RWPE2 (cell line): Measurements from ENCODE around the gene IRAK3.

Source experiments
- ATAC-seq: fragments of 200-7000 bp; cut with Tn5 transposase; 3 replicates; pipeline ENCODE4 v1.9.1; 2021; ENCODE audit warnings: low read depth
- DNase-seq: peaks from one replicate; pipeline ENCODE4 v3.0.0-alpha.2; 2020; ENCODE audit warnings: low spot score
- H3K27ac ChIP-seq: fragments of 450-650 bp; 2 replicates; pipeline ENCODE4 v1.5.1; 2017; ENCODE audit warnings: mild to moderate bottlenecking; ENCODE audit not compliant: poor library complexity, severe bottlenecking
- H3K27me3 ChIP-seq: fragments of 250-450 bp; sonication (Bioruptor Pico); 2 replicates; pipeline ENCODE4 v1.5.1; 2021; ENCODE audit warnings: mild to moderate bottlenecking, moderate library complexity; ENCODE audit not compliant: insufficient read depth, poor library complexity, severe bottlenecking
- H3K36me3 ChIP-seq: fragments of 250-450 bp; sonication (Bioruptor Pico); 2 replicates; pipeline ENCODE4 v1.5.1; 2020; ENCODE audit warnings: low read depth, mild to moderate bottlenecking, moderate library complexity
- H3K4me1 ChIP-seq: fragments of 250-450 bp; sonication (Bioruptor Pico); 2 replicates; pipeline ENCODE4 v1.5.1; 2021; ENCODE audit warnings: mild to moderate bottlenecking, moderate library complexity; ENCODE audit not compliant: insufficient read depth, poor library complexity, severe bottlenecking
- H3K4me3 ChIP-seq: fragments of 250-450 bp; sonication (Bioruptor Pico); 2 replicates; pipeline ENCODE4 v1.5.1; 2021; ENCODE audit warnings: mild to moderate bottlenecking, moderate library complexity; ENCODE audit not compliant: severe bottlenecking
- H3K9me3 ChIP-seq: fragments of 250-450 bp; sonication (Bioruptor Pico); 2 replicates; pipeline ENCODE4 v1.5.1; 2021; ENCODE audit warnings: mild to moderate bottlenecking, moderate library complexity; ENCODE audit not compliant: severe bottlenecking
- TF ChIP-seq, protein P1 (sequence below): fragments of 450-650 bp; IDR thresholded peaks from one replicate; pipeline ENCODE4 v1.5.1; 2017; ENCODE audit warnings: mild to moderate bottlenecking, moderate library complexity; ENCODE audit not compliant: poor library complexity, severe bottlenecking

The IRAK3 gene

DNA sequence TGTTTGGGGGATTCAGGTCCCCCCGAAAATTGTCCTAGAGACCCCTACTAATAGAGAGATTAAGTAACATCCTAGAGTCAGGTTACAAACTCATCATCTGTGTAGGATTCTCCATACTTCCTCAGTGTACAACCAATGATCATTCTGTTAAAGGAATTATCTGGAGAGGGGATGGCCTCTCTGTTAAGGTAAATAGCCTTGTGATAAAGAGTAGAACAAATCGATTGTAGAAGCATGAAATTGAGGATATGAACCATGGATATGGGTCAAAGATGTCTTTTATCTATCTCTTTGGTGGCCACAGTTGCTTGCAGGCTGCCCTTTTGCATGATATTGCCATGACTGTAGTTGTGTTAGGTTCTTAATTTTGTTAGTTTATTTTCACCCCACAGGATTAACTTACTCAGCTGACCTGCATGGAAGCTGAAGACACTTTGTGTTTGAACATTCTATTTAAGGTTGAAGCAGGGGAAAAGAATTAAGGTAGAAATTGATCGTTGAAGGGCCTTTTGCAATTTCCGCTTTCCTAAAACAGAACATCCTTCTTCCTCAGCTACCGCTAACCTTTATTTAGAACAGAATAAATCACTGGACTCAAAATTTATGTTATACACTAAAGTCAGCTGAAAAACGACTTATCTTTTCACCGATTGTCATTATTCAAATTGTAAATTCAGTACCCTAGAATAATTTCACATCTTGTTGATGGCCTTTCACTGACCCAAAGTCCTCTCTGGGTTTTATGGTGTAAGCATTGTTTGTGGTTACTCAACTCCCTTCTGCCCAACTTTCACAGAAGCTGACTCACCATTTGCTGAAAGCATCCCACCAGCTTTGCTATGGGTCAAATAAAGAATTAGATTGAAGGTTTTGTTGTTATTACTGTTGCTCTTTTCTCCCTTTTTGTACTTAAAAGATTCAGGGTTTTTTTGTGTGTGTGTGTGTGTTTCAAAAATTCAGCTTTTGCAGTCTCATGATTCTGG is 52.3 kb downstream of the IRAK3 start:
- Histone ChIP-seq H3K27ac (no peak overlapping the region), H3K27me3 (no peaks in the 10 kb centered on the region), H3K9me3 (no peaks in the 10 kb centered on the region), H3K36me3 (no peaks in the 10 kb centered on the region), H3K4me1 (no peaks in the 10 kb centered on the region), H3K4me3 (no peak overlapping the region)
- DNase-seq (no peak), ATAC-seq (peak; percentile 71)
- TF ChIP-seq, protein P1, sequence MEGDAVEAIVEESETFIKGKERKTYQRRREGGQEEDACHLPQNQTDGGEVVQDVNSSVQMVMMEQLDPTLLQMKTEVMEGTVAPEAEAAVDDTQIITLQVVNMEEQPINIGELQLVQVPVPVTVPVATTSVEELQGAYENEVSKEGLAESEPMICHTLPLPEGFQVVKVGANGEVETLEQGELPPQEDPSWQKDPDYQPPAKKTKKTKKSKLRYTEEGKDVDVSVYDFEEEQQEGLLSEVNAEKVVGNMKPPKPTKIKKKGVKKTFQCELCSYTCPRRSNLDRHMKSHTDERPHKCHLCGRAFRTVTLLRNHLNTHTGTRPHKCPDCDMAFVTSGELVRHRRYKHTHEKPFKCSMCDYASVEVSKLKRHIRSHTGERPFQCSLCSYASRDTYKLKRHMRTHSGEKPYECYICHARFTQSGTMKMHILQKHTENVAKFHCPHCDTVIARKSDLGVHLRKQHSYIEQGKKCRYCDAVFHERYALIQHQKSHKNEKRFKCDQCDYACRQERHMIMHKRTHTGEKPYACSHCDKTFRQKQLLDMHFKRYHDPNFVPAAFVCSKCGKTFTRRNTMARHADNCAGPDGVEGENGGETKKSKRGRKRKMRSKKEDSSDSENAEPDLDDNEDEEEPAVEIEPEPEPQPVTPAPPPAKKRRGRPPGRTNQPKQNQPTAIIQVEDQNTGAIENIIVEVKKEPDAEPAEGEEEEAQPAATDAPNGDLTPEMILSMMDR, result no peak

DNA sequence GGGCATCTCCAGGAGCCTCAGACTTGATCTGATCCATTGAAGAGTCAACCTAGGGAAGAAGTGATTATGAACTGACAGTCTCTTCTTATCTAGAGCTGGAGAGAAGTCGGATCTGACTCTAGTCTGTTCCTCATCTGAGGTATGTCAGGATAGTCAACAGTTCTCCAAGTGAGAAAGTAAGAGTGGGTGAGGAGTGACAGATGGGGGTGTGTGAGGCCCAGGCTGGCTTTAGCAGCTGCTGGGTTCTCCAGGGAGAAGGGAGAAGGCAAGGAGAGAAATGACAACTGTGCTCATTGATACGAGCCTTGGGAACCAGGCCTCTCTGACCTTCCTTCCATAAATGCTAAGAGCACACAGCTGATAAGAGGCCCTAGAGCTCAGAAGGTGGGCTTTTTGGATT is 53.3 kb downstream of the IRAK3 start:
- H3K27ac ChIP-seq, result no peak overlapping the region
- DNase-seq, result no peak
- no peaks in the 10 kb centered on the region for H3K9me3 ChIP-seq
- no peak overlapping the region for H3K4me3 ChIP-seq
- no peak for ATAC-seq
- no peaks in the 10 kb centered on the region for H3K36me3 ChIP-seq
- no peaks in the 10 kb centered on the region for H3K27me3 ChIP-seq
- H3K4me1 ChIP-seq, result no peaks in the 10 kb centered on the region
- TF ChIP-seq, protein P1, result no peak

DNA sequence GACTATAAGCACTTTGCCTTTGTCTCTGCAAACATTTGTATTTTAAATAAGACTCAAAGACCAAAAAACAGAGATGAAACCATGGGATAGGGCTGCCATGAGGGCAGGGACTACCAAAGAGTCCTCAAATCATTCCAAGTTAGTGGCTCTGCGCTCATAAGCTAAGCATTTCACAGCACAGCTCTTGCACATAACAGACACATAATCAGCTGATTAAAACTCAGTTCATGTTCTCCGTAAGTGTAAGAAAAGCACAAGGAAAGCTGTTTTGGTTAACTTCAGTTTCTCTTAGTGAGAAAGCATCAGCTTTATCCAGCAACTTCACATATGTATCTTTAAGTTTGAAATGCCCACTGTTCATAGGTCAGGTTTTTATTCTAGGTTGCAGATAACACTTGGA is 54.9 kb downstream of the IRAK3 start:
- no peak for ATAC-seq
- Histone ChIP-seq H3K4me1 (no peaks in the 10 kb centered on the region), H3K27me3 (no peaks in the 10 kb centered on the region), H3K36me3 (no peaks in the 10 kb centered on the region), H3K27ac (no peak overlapping the region), H3K9me3 (no peaks in the 10 kb centered on the region), H3K4me3 (no peak overlapping the region)
- DNase-seq, result no peak
- TF ChIP-seq, protein P1, result no peak

DNA sequence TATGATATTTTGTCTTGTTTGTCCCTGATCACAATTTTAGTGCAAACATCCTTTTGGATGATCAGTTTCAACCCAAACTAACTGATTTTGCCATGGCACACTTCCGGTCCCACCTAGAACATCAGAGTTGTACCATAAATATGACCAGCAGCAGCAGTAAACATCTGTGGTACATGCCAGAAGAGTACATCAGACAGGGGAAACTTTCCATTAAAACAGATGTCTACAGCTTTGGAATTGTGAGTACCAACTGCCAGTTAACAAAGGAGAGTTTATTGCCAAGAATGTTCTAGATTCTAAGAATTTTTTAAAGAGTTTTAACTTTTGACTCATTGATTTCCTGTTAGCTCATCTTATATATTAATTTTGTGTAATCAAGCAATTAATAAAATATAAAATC is 55.4 kb downstream of the IRAK3 start:
- no peaks in the 10 kb centered on the region for H3K9me3 ChIP-seq
- H3K4me1 ChIP-seq, result no peaks in the 10 kb centered on the region
- ATAC-seq (no peak), DNase-seq (no peak)
- no peak overlapping the region for H3K4me3 ChIP-seq
- TF ChIP-seq, protein P1, result no peak
- no peak overlapping the region for H3K27ac ChIP-seq
- H3K36me3 ChIP-seq, result no peaks in the 10 kb centered on the region
- H3K27me3 ChIP-seq, result no peaks in the 10 kb centered on the region

DNA sequence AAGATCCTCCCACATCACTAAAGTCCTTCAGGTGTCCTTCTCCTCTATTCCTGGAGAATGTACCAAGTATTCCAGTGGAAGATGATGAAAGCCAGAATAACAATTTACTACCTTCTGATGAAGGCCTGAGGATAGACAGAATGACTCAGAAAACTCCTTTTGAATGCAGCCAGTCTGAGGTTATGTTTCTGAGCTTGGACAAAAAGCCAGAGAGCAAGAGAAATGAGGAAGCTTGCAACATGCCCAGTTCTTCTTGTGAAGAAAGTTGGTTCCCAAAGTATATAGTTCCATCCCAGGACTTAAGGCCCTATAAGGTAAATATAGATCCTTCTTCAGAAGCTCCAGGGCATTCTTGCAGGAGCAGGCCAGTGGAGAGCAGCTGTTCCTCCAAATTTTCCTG is 58.7 kb downstream of the IRAK3 start:
- TF ChIP-seq, protein P1, result no peak
- H3K27me3 ChIP-seq, result no peaks in the 10 kb centered on the region
- H3K36me3 ChIP-seq, result no peaks in the 10 kb centered on the region
- DNase-seq (no peak), ATAC-seq (no peak)
- H3K9me3 ChIP-seq, result no peaks in the 10 kb centered on the region
- no peak overlapping the region for H3K4me3 ChIP-seq
- no peaks in the 10 kb centered on the region for H3K4me1 ChIP-seq
- H3K27ac ChIP-seq, result no peak overlapping the region
